Measurements from ENCODE around the gene CRIM1.

The CRIM1 gene

DNA sequence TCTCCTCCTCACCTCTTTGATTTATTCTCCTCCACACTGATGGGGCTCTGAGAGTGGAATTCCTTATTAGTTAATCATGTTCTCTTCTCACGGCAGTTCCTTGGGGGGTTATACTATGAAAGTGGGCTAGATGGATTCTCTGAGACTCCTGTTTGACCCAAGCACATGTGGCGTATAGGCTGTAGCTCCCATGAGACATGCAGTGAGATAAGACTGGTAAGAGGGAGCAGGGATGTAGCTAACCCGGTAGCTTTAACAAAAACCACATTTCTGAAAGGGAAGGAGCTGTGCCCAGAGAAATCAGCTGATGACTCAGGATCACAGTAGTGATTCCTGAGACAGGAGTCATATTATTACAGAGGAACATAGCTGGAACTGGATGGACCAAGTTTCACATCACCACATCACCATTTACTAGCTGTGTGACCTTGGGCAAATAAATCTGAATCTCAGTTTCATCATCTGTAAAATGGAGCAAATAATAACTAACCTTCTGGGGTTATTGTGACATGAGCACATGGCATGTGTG is 82.9 kb downstream of the CRIM1 start:
- DNase-seq (ENCODE audit: low spot score): no peak
- Histone ChIP-seq H3K27ac (replicated peaks; ENCODE audit: low read length) (no peak overlapping the region), H3K27me3 (ENCODE audit: control insufficient read depth in 3 of 3, insufficient read depth in 3 of 3, low read depth in 1 of 3, low read length in 3 of 3) (no peaks in the 10 kb centered on the region)

DNA sequence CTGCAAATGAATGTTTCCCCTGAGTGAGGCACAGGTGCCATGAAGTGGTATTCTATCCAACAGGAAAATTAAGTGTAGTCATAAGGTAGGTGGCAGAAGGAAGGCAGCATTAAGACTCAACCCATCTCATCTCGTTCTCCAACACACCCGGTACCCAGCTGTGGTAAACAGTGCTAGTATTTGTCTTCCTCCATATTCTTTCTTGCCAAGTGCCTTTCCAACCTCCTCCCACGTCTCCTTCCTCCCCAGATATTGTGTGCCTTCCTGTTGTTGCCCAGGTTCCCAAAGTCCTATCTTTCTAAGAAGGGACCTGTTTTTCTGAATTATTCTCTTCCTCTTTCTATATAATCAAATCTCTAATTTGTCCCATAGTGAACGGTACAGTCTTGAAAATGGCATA is 83.5 kb downstream of the CRIM1 start:
- Histone ChIP-seq H3K23ac (ENCODE audit: low read depth, low read length, poor library complexity) (no peak overlapping the region), H3K4me1 (ENCODE audit: control insufficient read depth in 2 of 2, insufficient read depth in 1 of 2, low read depth in 1 of 2, low read length in 2 of 2) (no peaks in the 10 kb centered on the region), H3K4me2 (ENCODE audit: insufficient read depth, low read length, poor library complexity, severe bottlenecking) (no peak overlapping the region), H3K14ac (ENCODE audit: low read length) (no peak overlapping the region), H2BK120ac (ENCODE audit: low read depth, low read length) (no peak overlapping the region), H2AK5ac (ENCODE audit: low read depth, low read length) (no peak overlapping the region), H2AFZ (ENCODE audit: low read length) (no peak overlapping the region), H3K27ac (replicated peaks; ENCODE audit: low read length) (no peak overlapping the region), H3K9ac (ENCODE audit: low read depth, low read length, poor library complexity) (no peak overlapping the region), H2BK15ac (ENCODE audit: low read length) (no peak overlapping the region), H3K27me3 (ENCODE audit: control insufficient read depth in 3 of 3, insufficient read depth in 3 of 3, low read depth in 1 of 3, low read length in 3 of 3) (no peaks in the 10 kb centered on the region), H3K4ac (ENCODE audit: low read length) (no peak overlapping the region), H3K4me3 (ENCODE audit: low read length in 2 of 2) (no peak overlapping the region), H3K18ac (ENCODE audit: low read length) (no peak overlapping the region), H3K9me3 (replicated peaks in 1 of 2; ENCODE audit: control insufficient read depth in 2 of 2, insufficient read depth in 1 of 2, low read depth in 1 of 2, low read length in 2 of 2) (no peaks in the 10 kb centered on the region), H3K36me3 (replicated peaks in 1 of 2; ENCODE audit: control insufficient read depth in 2 of 2, insufficient read depth in 2 of 2, low read length in 2 of 2) (peaks cover 5 to 8% of the 10 kb centered on the region in 2 donors), H4K8ac (ENCODE audit: low read depth, low read length) (no peak overlapping the region), H4K91ac (ENCODE audit: low read depth, low read length, poor library complexity) (no peak overlapping the region), H2BK12ac (ENCODE audit: low read length) (no peak overlapping the region), H3K79me1 (ENCODE audit: low read depth, low read length) (peaks cover 2% of the 10 kb centered on the region), H2BK5ac (ENCODE audit: low read length) (no peak overlapping the region)
- no peak for DNase-seq (ENCODE audit: low spot score)
- WGBS, 2 donors (ENCODE audit: extremely low coverage in 2 of 2, insufficient read length in 2 of 2, insufficient replicate concordance in 1 of 2): no CpG with 5 or more reads among the region's 4 CpGs

More for the DNA sequence above, 82.9 kb downstream of the CRIM1 start:
- no peak overlapping the region for H3K4ac ChIP-seq (ENCODE audit: low read length)
- no peak overlapping the region for H3K4me3 ChIP-seq (ENCODE audit: low read length in 2 of 2)
- H2BK12ac ChIP-seq (ENCODE audit: low read length): no peak overlapping the region
- no peak overlapping the region for H4K91ac ChIP-seq (ENCODE audit: low read depth, low read length, poor library complexity)
- H2AK5ac ChIP-seq (ENCODE audit: low read depth, low read length): no peak overlapping the region
- no peak overlapping the region for H3K18ac ChIP-seq (ENCODE audit: low read length)
- H3K4me2 ChIP-seq (ENCODE audit: insufficient read depth, low read length, poor library complexity, severe bottlenecking): no peak overlapping the region
- H3K36me3 ChIP-seq (replicated peaks in 1 of 2; ENCODE audit: control insufficient read depth in 2 of 2, insufficient read depth in 2 of 2, low read length in 2 of 2): peaks cover 5 to 8% of the 10 kb centered on the region in 2 donors
- no peak overlapping the region for H4K8ac ChIP-seq (ENCODE audit: low read depth, low read length)
- H3K9me3 ChIP-seq (replicated peaks in 1 of 2; ENCODE audit: control insufficient read depth in 2 of 2, insufficient read depth in 1 of 2, low read depth in 1 of 2, low read length in 2 of 2): no peaks in the 10 kb centered on the region
- H2BK5ac ChIP-seq (ENCODE audit: low read length): no peak overlapping the region
- H2BK120ac ChIP-seq (ENCODE audit: low read depth, low read length): no peak overlapping the region
- H3K23ac ChIP-seq (ENCODE audit: low read depth, low read length, poor library complexity): no peak overlapping the region
- no peaks in the 10 kb centered on the region for H3K4me1 ChIP-seq (ENCODE audit: control insufficient read depth in 2 of 2, insufficient read depth in 1 of 2, low read depth in 1 of 2, low read length in 2 of 2)
- H3K79me1 ChIP-seq (ENCODE audit: low read depth, low read length): peaks cover 2% of the 10 kb centered on the region
- no peak overlapping the region for H3K9ac ChIP-seq (ENCODE audit: low read depth, low read length, poor library complexity)
- no peak overlapping the region for H3K14ac ChIP-seq (ENCODE audit: low read length)
- WGBS, 2 donors (ENCODE audit: extremely low coverage in 2 of 2, insufficient read length in 2 of 2, insufficient replicate concordance in 1 of 2): no CpG with 5 or more reads among the region's 3 CpGs
- no peak overlapping the region for H2AFZ ChIP-seq (ENCODE audit: low read length)
- H2BK15ac ChIP-seq (ENCODE audit: low read length): no peak overlapping the region

DNA sequence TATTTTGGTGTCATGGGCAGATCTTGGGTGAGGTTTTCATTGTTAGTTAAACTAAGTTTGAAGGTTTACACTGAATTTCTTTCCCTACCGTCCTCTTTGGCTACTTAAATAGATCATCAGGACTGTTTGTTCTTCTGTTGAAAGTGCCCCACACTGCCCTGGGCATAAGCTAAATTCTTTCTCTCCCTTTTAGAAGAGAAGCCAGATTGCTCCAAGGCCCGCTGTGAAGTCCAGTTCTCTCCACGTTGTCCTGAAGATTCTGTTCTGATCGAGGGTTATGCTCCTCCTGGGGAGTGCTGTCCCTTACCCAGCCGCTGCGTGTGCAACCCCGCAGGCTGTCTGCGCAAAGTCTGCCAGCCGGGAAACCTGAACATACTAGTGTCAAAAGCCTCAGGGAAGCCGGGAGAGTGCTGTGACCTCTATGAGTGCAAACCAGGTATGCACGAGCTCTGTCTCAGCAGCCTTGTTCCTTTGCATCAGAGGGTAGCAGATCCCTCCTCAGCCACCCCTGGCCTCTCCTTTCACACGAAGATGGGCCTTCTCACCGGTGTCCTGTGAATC is 85.6 kb downstream of the CRIM1 start:
- peaks cover 2% of the 10 kb centered on the region for H3K79me1 ChIP-seq (ENCODE audit: low read depth, low read length)
- H3K27me3 ChIP-seq (ENCODE audit: control insufficient read depth in 3 of 3, insufficient read depth in 3 of 3, low read depth in 1 of 3, low read length in 3 of 3): no peaks in the 10 kb centered on the region
- H3K23ac ChIP-seq (ENCODE audit: low read depth, low read length, poor library complexity): no peak overlapping the region
- DNase-seq (ENCODE audit: low spot score): no peak
- H3K4me1 ChIP-seq (ENCODE audit: control insufficient read depth in 2 of 2, insufficient read depth in 1 of 2, low read depth in 1 of 2, low read length in 2 of 2): peaks cover under 1 to 2% of the 10 kb centered on the region in 2 donors
- no peak overlapping the region for H3K14ac ChIP-seq (ENCODE audit: low read length)
- H4K8ac ChIP-seq (ENCODE audit: low read depth, low read length): no peak overlapping the region
- no peak overlapping the region for H2BK5ac ChIP-seq (ENCODE audit: low read length)
- H3K4ac ChIP-seq (ENCODE audit: low read length): no peak overlapping the region
- WGBS, 2 donors (ENCODE audit: extremely low coverage in 2 of 2, insufficient read length in 2 of 2, insufficient replicate concordance in 1 of 2): no CpG with 5 or more reads among the region's 13 CpGs
- no peaks in the 10 kb centered on the region for H3K9me3 ChIP-seq (replicated peaks in 1 of 2; ENCODE audit: control insufficient read depth in 2 of 2, insufficient read depth in 1 of 2, low read depth in 1 of 2, low read length in 2 of 2)
- no peak overlapping the region for H2BK12ac ChIP-seq (ENCODE audit: low read length)
- no peak overlapping the region for H3K27ac ChIP-seq (replicated peaks; ENCODE audit: low read length)
- no peak overlapping the region for H2BK120ac ChIP-seq (ENCODE audit: low read depth, low read length)
- no peak overlapping the region for H2AFZ ChIP-seq (ENCODE audit: low read length)
- no peak overlapping the region for H3K18ac ChIP-seq (ENCODE audit: low read length)
- H3K36me3 ChIP-seq (replicated peaks in 1 of 2; ENCODE audit: control insufficient read depth in 2 of 2, insufficient read depth in 2 of 2, low read length in 2 of 2): peaks cover 5 to 8% of the 10 kb centered on the region in 2 donors
- no peak overlapping the region for H3K9ac ChIP-seq (ENCODE audit: low read depth, low read length, poor library complexity)
- no peak overlapping the region for H2AK5ac ChIP-seq (ENCODE audit: low read depth, low read length)
- H3K4me3 ChIP-seq (ENCODE audit: low read length in 2 of 2): peak overlapping the region in 1 of 2 donors; percentile 58
- H2BK15ac ChIP-seq (ENCODE audit: low read length): no peak overlapping the region
- H4K91ac ChIP-seq (ENCODE audit: low read depth, low read length, poor library complexity): no peak overlapping the region
- no peak overlapping the region for H3K4me2 ChIP-seq (ENCODE audit: insufficient read depth, low read length, poor library complexity, severe bottlenecking)

DNA sequence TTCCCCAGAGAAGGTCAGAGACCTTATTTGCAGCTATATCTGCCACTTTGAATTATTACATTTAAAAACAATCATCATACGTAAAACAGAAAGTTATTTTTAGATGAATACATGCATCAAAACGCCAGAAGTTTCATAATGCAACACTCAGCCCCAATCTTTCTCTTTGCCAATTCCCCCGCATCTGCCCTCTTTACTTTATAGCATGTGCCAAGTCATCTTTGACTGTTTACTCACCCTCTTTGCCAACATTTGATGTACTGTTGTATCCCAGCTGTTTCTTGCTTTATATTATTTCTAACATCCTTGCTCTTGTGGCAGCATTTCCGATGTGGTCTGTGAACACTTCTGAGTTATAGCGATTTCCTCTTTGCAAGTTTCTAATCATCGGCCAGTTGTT is 86.2 kb downstream of the CRIM1 start:
- Histone ChIP-seq H3K18ac (ENCODE audit: low read length) (no peak overlapping the region), H3K4ac (ENCODE audit: low read length) (no peak overlapping the region), H2BK15ac (ENCODE audit: low read length) (no peak overlapping the region), H4K8ac (ENCODE audit: low read depth, low read length) (no peak overlapping the region), H2BK5ac (ENCODE audit: low read length) (no peak overlapping the region), H2AK5ac (ENCODE audit: low read depth, low read length) (no peak overlapping the region), H3K4me3 (ENCODE audit: low read length in 2 of 2) (no peak overlapping the region), H3K27me3 (ENCODE audit: control insufficient read depth in 3 of 3, insufficient read depth in 3 of 3, low read depth in 1 of 3, low read length in 3 of 3) (no peaks in the 10 kb centered on the region), H3K23ac (ENCODE audit: low read depth, low read length, poor library complexity) (no peak overlapping the region), H4K91ac (ENCODE audit: low read depth, low read length, poor library complexity) (no peak overlapping the region), H3K36me3 (replicated peaks in 1 of 2; ENCODE audit: control insufficient read depth in 2 of 2, insufficient read depth in 2 of 2, low read length in 2 of 2) (peaks cover 5 to 8% of the 10 kb centered on the region in 2 donors), H3K4me2 (ENCODE audit: insufficient read depth, low read length, poor library complexity, severe bottlenecking) (no peak overlapping the region), H3K14ac (ENCODE audit: low read length) (no peak overlapping the region), H3K79me1 (ENCODE audit: low read depth, low read length) (peaks cover 2% of the 10 kb centered on the region), H3K27ac (replicated peaks; ENCODE audit: low read length) (no peak overlapping the region), H3K9ac (ENCODE audit: low read depth, low read length, poor library complexity) (no peak overlapping the region), H3K9me3 (replicated peaks in 1 of 2; ENCODE audit: control insufficient read depth in 2 of 2, insufficient read depth in 1 of 2, low read depth in 1 of 2, low read length in 2 of 2) (no peaks in the 10 kb centered on the region), H2BK12ac (ENCODE audit: low read length) (no peak overlapping the region), H3K4me1 (ENCODE audit: control insufficient read depth in 2 of 2, insufficient read depth in 1 of 2, low read depth in 1 of 2, low read length in 2 of 2) (peaks cover 2 to 3% of the 10 kb centered on the region in 2 donors), H2AFZ (ENCODE audit: low read length) (no peak overlapping the region), H2BK120ac (ENCODE audit: low read depth, low read length) (no peak overlapping the region)
- DNase-seq (ENCODE audit: low spot score): no peak
- WGBS, 2 donors (ENCODE audit: extremely low coverage in 2 of 2, insufficient read length in 2 of 2, insufficient replicate concordance in 1 of 2): no CpG with 5 or more reads among the region's 6 CpGs
